ENCODE data around the gene MYL3. TPM values are rescaled to one million over a fixed set of nuclear protein-coding genes. Genes with fewer than 3 reads are reported as not detected.

Gene MYL3
- polyA plus RNA-seq, 1 donor from 2014 or later, result 2.1 TPM

DNA sequence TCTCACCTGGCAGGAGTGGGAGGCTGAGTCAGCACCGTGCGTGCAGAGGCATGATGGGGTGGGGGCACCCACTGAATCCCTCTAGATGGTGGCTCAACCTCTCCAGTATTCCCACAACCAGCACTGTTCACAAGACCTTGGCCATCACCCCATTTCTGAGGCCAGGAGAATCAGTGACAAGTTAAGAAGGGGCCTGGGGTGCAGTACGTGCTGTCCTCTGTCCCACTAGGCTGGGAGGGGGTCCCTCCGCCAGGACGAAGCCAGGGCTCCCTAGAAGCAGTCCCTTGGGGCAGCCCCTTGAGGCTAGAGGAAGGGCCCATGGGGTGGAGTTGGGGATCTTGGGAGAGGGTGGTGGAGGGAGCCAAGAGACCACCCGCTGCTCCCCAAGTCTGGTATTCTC lies 4.8 kb downstream of the MYL3 start:
- H3K9me2 ChIP-seq (ENCODE audit: insufficient read depth, low read length), result no peaks in the 10 kb centered on the region
- H3K9ac ChIP-seq (ENCODE audit: low read length), result no peak overlapping the region
- H3K36me3 ChIP-seq (ENCODE audit: insufficient read depth, low read length), result no peaks in the 10 kb centered on the region
- TF ChIP-seq MXI1 (conservative IDR thresholded peaks at IDR 0.05; ENCODE audit: poor library complexity, severe bottlenecking), result no peak
- TF ChIP-seq POLR2AphosphoS5 (IDR thresholded peaks at IDR 0.05), result no peak
- no peak for TF ChIP-seq EP300 (conservative IDR thresholded peaks at IDR 0.05; ENCODE audit: poor library complexity, severe bottlenecking)
- no peak for TF ChIP-seq RAD21 (conservative IDR thresholded peaks at IDR 0.05)
- no peak for TF ChIP-seq SMC3 (conservative IDR thresholded peaks at IDR 0.05; ENCODE audit: poor library complexity)
- TF ChIP-seq, protein P1, sequence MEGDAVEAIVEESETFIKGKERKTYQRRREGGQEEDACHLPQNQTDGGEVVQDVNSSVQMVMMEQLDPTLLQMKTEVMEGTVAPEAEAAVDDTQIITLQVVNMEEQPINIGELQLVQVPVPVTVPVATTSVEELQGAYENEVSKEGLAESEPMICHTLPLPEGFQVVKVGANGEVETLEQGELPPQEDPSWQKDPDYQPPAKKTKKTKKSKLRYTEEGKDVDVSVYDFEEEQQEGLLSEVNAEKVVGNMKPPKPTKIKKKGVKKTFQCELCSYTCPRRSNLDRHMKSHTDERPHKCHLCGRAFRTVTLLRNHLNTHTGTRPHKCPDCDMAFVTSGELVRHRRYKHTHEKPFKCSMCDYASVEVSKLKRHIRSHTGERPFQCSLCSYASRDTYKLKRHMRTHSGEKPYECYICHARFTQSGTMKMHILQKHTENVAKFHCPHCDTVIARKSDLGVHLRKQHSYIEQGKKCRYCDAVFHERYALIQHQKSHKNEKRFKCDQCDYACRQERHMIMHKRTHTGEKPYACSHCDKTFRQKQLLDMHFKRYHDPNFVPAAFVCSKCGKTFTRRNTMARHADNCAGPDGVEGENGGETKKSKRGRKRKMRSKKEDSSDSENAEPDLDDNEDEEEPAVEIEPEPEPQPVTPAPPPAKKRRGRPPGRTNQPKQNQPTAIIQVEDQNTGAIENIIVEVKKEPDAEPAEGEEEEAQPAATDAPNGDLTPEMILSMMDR (IDR thresholded peaks at IDR 0.05; ENCODE audit: poor library complexity, severe bottlenecking), result no peak
- no peak for TF ChIP-seq TAF1 (IDR thresholded peaks at IDR 0.05; ENCODE audit: low read depth)
- TF ChIP-seq, protein P2, sequence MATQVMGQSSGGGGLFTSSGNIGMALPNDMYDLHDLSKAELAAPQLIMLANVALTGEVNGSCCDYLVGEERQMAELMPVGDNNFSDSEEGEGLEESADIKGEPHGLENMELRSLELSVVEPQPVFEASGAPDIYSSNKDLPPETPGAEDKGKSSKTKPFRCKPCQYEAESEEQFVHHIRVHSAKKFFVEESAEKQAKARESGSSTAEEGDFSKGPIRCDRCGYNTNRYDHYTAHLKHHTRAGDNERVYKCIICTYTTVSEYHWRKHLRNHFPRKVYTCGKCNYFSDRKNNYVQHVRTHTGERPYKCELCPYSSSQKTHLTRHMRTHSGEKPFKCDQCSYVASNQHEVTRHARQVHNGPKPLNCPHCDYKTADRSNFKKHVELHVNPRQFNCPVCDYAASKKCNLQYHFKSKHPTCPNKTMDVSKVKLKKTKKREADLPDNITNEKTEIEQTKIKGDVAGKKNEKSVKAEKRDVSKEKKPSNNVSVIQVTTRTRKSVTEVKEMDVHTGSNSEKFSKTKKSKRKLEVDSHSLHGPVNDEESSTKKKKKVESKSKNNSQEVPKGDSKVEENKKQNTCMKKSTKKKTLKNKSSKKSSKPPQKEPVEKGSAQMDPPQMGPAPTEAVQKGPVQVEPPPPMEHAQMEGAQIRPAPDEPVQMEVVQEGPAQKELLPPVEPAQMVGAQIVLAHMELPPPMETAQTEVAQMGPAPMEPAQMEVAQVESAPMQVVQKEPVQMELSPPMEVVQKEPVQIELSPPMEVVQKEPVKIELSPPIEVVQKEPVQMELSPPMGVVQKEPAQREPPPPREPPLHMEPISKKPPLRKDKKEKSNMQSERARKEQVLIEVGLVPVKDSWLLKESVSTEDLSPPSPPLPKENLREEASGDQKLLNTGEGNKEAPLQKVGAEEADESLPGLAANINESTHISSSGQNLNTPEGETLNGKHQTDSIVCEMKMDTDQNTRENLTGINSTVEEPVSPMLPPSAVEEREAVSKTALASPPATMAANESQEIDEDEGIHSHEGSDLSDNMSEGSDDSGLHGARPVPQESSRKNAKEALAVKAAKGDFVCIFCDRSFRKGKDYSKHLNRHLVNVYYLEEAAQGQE (IDR thresholded peaks at IDR 0.05; ENCODE audit: borderline replicate concordance), result no peak
- H2AFZ ChIP-seq (ENCODE audit: low read depth, low read length), result no peak overlapping the region
- no peak overlapping the region for H3K27ac ChIP-seq (ENCODE audit: low read length)
- H3K4me2 ChIP-seq (ENCODE audit: low read length), result no peak overlapping the region
- no peaks in the 10 kb centered on the region for H3K9me3 ChIP-seq (ENCODE audit: low read length)
- no peaks in the 10 kb centered on the region for H3F3A ChIP-seq (ENCODE audit: insufficient read depth, low read length, poor library complexity, severe bottlenecking)
- H4K20me1 ChIP-seq (ENCODE audit: insufficient read depth), result no peaks in the 10 kb centered on the region
- H3K4me3 ChIP-seq (ENCODE audit: low read length), result no peak overlapping the region
- H3K27me3 ChIP-seq (ENCODE audit: insufficient read depth, low read depth, low read length), result no peaks in the 10 kb centered on the region
- no peaks in the 10 kb centered on the region for H3K79me2 ChIP-seq (replicated peaks; ENCODE audit: insufficient read depth, low read length)

DNA sequence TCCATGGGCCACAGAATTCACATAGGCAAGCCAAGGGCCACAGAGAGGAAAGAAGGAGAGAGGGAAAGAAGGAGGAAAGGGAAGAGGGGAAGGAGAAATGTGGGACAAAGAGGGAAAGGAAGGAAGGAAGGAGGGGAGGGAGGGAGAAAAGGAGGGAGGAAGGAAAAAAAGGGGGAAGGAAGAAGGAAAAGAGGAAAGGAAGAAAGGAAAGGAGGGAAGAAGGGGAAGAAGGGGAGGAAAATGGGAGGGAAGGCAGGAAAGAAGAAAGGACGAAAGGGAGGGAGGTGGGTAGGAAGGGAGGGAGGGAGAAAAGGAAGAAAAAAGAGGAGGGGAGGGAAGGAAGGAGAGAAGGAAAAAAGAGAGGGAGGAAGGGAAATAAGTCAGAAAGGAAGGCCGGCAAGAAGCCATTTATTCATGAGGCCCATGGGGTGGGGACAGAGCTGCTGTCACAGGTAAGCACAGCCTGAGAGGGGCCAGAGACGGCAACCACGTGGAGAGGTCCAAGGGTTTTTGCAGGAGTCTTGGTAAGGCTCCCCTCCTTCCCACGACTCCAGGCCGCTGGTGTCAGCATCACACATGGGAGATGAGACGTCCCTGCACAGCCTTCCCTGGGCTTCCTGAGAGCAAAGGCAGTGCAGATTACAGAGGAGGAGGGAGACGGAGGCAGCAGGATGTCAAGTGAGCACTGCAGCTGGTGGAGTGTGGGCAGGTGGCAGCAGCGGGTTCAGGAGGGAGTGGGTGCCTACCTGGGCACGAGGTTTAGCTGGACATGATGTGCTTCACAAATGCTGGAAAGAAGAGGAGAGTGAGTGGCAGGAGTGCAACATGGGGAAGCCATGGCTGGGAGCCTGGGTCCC lies 5.5 kb downstream of the MYL3 start:
- no peak overlapping the region for H3K9ac ChIP-seq (ENCODE audit: low read length)
- no peak overlapping the region for H3K27ac ChIP-seq (ENCODE audit: low read length)
- H3K9me2 ChIP-seq (ENCODE audit: insufficient read depth, low read length), result no peaks in the 10 kb centered on the region
- no peaks in the 10 kb centered on the region for H3K27me3 ChIP-seq (ENCODE audit: insufficient read depth, low read depth, low read length)
- H3K9me3 ChIP-seq (ENCODE audit: low read length), result no peaks in the 10 kb centered on the region
- H2AFZ ChIP-seq (ENCODE audit: low read depth, low read length), result no peak overlapping the region
- H3F3A ChIP-seq (ENCODE audit: insufficient read depth, low read length, poor library complexity, severe bottlenecking), result no peaks in the 10 kb centered on the region
- no peak overlapping the region for H3K4me2 ChIP-seq (ENCODE audit: low read length)
- H3K4me3 ChIP-seq (ENCODE audit: low read length), result no peak overlapping the region
- no peaks in the 10 kb centered on the region for H3K79me2 ChIP-seq (replicated peaks; ENCODE audit: insufficient read depth, low read length)
- no peaks in the 10 kb centered on the region for H3K36me3 ChIP-seq (ENCODE audit: insufficient read depth, low read length)
- no peaks in the 10 kb centered on the region for H4K20me1 ChIP-seq (ENCODE audit: insufficient read depth)
- no peak for TF ChIP-seq TAF1 (IDR thresholded peaks at IDR 0.05; ENCODE audit: low read depth)

Measured in neural cell (in vitro differentiated cells).